Measurements from ENCODE around the gene PURA. TPM values are rescaled to one million over a fixed set of nuclear protein-coding genes. Genes with fewer than 3 reads are reported as not detected.

Gene PURA
- total and polyA plus RNA-seq, 11 donors, result 5.6 to 30.9 (median 20.2) TPM

DNA sequence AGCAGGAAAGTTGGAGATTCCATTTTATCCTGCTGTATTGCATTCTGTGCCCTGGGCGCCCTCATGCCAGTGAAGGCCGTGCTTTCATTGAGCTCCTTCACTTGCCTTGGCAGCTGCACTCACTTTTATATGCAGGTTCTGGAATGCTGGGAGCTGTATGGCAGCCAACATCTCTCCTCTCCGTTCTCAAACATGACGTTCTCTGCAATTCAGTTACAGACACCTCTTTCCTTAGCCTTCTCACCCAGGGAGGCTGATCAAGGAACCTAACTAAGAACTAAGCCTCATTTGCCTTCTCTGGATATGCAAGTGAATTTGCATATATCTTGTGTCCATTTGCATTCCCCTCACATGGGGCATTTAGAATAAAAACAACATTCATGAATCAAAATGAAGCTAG is 29.4 kb upstream of the PURA start:
- peak in 4 of 5 donors; percentile 31 to 60 (median 41) for DNase-seq
- intact Hi-C loops (cut with DNase I), result no loop called here
- peak; percentile 80 to 90 (median 84) for ATAC-seq
- TF ChIP-seq, protein P1, sequence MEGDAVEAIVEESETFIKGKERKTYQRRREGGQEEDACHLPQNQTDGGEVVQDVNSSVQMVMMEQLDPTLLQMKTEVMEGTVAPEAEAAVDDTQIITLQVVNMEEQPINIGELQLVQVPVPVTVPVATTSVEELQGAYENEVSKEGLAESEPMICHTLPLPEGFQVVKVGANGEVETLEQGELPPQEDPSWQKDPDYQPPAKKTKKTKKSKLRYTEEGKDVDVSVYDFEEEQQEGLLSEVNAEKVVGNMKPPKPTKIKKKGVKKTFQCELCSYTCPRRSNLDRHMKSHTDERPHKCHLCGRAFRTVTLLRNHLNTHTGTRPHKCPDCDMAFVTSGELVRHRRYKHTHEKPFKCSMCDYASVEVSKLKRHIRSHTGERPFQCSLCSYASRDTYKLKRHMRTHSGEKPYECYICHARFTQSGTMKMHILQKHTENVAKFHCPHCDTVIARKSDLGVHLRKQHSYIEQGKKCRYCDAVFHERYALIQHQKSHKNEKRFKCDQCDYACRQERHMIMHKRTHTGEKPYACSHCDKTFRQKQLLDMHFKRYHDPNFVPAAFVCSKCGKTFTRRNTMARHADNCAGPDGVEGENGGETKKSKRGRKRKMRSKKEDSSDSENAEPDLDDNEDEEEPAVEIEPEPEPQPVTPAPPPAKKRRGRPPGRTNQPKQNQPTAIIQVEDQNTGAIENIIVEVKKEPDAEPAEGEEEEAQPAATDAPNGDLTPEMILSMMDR (IDR thresholded peaks at IDR 0.05), result no peak
- no peak for TF ChIP-seq POLR2A (IDR thresholded peaks at IDR 0.05)
- Histone ChIP-seq H3K4me3 (no peak overlapping the region), H3K27ac (peak overlapping the region in 3 of 12 donors; percentile 6 to 18 (median 7)), H3K9me3 (peaks cover 0 to 6% (median under 1%) of the 10 kb centered on the region in 12 donors), H3K27me3 (peaks cover 0 to 6% (median 0%) of the 10 kb centered on the region in 9 donors), H3K36me3 (no peaks in the 10 kb centered on the region), H3K4me1 (no peaks in the 10 kb centered on the region)
- WGBS, 4 donors, result 22 to 30% (median 29%) methylated on average over 4 of the region's 4 CpGs

DNA sequence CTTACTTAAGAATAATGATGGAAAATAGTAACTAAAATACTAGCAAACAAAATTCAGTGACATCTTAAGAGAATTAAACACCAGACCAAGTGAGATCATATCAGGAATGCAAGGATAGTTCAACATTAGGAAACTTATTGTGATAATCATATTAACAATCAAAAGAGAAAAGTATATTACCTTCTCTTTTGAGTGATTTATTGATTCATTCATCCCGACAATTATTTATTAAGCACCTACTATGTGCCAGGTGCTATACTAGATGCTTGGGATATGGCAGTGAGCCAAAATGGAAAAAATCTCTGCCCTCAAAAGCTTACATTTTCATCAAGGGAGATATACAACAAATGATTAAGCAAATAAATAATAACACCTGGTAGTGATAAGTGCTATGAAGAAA is 23.7 kb upstream of the PURA start:
- Histone ChIP-seq H3K9me3 (peaks cover 0 to 26% (median 11%) of the 10 kb centered on the region in 12 donors), H3K27me3 (peaks cover 0 to 3% (median 0%) of the 10 kb centered on the region in 9 donors), H3K4me3 (no peak overlapping the region), H3K36me3 (no peaks in the 10 kb centered on the region), H3K27ac (no peak overlapping the region), H3K4me1 (no peaks in the 10 kb centered on the region)
- 78 to 90% (median 85%) methylated on average over 1 of the region's 1 CpG for WGBS, 4 donors
- ATAC-seq, result no peak
- intact Hi-C loops (cut with DNase I), result no loop called here
- no peak for DNase-seq
- TF ChIP-seq, protein P1 (IDR thresholded peaks at IDR 0.05), result no peak
- no peak for TF ChIP-seq POLR2A (IDR thresholded peaks at IDR 0.05)

DNA sequence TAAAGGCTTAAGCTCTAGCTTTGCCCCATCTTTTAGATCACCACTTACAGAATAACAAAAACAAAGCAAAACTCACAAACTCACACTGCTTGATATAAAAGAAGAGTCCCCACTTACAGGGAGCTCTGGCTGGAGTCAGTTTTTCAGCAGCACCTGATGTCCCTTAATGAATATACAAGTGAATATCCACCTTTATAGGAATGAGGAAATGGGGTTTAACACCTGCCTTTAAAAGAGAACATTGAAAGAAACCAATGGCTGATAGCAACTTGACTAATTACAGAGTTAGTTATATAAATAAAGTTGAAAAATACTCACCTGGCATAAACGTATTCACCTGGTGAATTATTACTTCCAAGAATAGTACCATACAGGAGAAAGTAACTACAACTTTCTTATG is 20.7 kb upstream of the PURA start:
- Histone ChIP-seq H3K36me3 (no peaks in the 10 kb centered on the region), H3K4me1 (no peaks in the 10 kb centered on the region), H3K4me3 (no peak overlapping the region), H3K9me3 (peaks cover 0 to 26% (median 11%) of the 10 kb centered on the region in 12 donors), H3K27ac (no peak overlapping the region), H3K27me3 (peaks cover 0 to 3% (median 0%) of the 10 kb centered on the region in 9 donors)
- intact Hi-C loops (cut with DNase I), result no loop called here
- TF ChIP-seq, protein P1 (IDR thresholded peaks at IDR 0.05), result no peak
- TF ChIP-seq POLR2A (IDR thresholded peaks at IDR 0.05), result no peak
- WGBS, 4 donors, result 54 to 71% (median 63%) methylated on average over 1 of the region's 1 CpG
- no peak for ATAC-seq
- DNase-seq, result no peak

DNA sequence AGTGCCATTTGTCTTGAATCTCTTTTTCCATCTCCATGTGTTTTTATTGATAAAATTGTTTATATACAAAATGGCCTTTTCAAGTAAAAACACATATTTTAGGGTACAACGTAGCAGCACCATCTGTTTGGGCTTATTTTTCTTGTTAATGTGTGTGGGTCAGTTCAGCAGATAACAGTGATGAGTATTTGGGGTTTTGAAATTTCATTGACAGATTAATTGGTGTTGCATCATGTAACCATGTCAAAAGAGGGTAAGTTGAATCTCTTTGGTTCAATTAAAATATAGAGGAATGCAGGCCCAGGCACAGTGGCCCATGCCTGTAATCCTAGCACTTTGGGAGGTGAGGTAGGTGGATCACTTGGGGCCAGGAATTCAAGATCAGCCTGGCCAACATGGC is 20.0 kb upstream of the PURA start:
- Histone ChIP-seq H3K4me3 (no peak overlapping the region), H3K9me3 (peaks cover 0 to 26% (median 11%) of the 10 kb centered on the region in 12 donors), H3K36me3 (no peaks in the 10 kb centered on the region), H3K27me3 (peaks cover 0 to 3% (median 0%) of the 10 kb centered on the region in 9 donors), H3K27ac (no peak overlapping the region), H3K4me1 (no peaks in the 10 kb centered on the region)
- DNase-seq (no peak), ATAC-seq (no peak)
- 66 to 75% (median 73%) methylated on average over 1 of the region's 1 CpG for WGBS, 4 donors
- TF ChIP-seq, protein P1 (IDR thresholded peaks at IDR 0.05), result no peak
- TF ChIP-seq POLR2A (IDR thresholded peaks at IDR 0.05), result no peak
- intact Hi-C loops (cut with DNase I), result no loop called here
